GM12891 (cell line): ENCODE measurements around the gene HMCN2.

Experiments used
- POLR2A ChIP-seq: IDR thresholded peaks from 2 replicates; pipeline ENCODE4 v1.6.1; 2011; ENCODE audit warnings: low read depth, low read length, control low read depth
- TAF1 ChIP-seq: IDR thresholded peaks from 2 replicates; pipeline ENCODE4 v1.6.1; 2011; ENCODE audit warnings: low read depth, low read length, control low read depth

- TF ChIP-seq POLR2A, result no peak
- no peak for TF ChIP-seq TAF1
Observed at GRCh38 chr9:130410443-130410842, 144.9 kb downstream of the HMCN2 start.
